ENCODE measurements around the gene SV2C. TPM values are rescaled to one million over a fixed set of nuclear protein-coding genes. Genes with fewer than 3 reads are reported as not detected.

Gene SV2C
- total RNA-seq, 1 experiment from 2014 or later, result not detected

DNA sequence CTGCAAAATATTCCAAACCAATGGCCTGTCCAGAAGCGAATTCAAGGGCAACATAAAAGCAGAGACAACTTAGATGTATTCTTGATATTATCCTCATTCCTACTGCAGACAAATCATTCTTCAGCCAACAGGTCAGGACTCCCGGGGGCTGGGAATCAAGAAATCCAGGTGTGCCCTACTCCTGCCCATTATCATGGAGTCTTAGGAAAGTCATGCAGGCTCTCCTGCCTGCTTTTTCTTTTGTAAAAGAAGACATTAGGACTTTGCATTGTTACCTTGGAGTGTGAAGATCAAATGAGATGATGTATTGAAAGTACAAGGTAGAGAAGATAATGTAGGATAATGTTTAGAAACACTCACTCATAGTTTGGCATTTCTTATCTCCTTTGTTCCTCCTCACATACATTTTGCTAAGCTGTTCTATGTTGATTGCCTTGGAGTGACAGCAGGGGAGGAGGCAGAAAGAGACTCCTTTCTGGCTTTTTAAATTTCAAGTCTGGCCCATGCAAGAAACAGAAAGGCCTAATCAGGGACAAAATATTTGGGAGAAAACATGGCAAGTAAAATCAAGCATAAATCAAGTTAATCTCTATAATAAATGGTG lies 113.8 kb downstream of the SV2C start:
- no peak for DNase-seq (ENCODE audit: extremely low read depth, low read depth)

DNA sequence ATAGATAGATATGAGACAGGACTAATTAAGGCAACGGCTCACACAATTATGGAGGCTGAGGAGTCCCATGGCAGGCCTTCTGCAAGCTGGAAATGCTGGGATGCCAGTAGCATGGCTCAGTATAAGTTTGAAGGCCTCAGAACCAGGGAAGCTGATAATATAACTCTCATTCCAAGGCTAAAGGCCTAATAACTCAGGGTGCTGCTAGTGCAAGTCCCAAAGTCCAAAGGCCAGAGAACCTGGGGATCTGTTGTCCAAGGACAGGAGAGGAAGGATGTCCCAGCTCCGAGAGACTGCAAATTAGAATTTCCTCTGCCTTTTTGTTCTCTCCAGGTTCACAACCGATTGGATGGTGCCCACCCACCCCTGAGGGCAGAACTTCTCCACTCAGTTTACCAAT lies 114.5 kb downstream of the SV2C start:
- no peak for DNase-seq (ENCODE audit: extremely low read depth, low read depth)

DNA sequence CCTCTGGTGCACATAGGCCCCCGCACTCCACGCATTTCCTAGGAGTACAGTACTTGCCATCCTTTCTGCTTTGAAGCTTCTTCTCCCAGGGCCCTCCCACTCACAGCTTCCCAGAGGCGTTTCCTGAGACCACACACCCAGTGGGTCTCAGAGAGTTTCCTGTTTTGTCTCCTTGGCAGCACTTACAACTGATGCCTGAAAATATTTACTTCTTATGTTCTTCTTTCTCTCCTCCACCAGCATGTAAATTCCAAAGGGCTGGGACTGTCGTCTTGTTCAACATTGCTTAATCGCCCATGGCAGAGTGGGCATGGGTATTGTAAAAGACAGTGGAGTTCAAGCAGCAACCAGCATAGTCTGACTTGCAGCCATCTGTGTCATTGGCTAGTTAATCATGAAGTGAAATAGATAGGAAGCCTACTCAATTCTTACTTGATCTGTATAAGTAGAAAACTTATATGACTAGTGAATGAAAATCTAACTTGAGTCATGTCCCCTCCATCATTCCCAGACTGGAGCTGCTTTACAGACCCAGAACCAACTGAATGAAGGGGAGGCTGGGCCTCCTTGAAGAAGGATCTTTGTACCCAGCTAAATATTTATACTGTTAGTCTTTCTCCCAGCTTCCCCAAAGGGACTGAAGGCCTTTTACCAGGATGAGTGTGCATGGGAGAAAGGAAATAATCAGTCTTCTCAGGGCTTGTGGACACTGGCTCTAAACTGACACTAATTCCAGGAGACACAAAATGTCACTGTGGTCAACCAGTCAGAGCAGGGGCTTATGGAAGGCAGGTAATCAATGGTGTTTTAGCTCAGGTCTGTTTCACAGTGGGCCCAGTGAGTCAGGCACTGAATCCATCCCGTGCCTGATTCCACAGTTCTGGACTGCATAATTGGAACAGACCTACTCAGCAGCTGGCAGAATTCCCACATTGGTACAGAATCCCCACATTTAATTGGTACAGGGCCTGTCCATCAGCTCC lies 116.4 kb downstream of the SV2C start:
- DNase-seq (ENCODE audit: extremely low read depth, low read depth), result no peak

DNA sequence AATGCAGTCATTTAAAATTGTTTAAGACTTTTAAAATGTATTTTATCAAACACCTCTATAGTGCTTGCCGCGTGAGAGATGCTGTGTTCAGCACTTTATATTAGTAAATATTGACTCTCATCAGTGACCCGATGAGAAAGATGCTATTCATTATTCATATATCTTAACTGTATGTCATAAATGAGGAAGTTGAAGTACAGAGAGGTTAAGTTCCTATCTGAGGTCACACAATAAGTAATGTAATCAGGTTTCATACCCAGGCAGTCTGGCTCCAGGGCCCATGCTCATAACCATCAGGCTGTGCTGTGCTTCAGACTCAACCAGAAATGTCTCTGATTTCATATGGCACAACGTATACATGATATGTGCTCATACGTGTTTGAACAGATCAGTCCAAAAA lies 119.0 kb downstream of the SV2C start:
- DNase-seq (ENCODE audit: extremely low read depth, low read depth), result no peak

DNA sequence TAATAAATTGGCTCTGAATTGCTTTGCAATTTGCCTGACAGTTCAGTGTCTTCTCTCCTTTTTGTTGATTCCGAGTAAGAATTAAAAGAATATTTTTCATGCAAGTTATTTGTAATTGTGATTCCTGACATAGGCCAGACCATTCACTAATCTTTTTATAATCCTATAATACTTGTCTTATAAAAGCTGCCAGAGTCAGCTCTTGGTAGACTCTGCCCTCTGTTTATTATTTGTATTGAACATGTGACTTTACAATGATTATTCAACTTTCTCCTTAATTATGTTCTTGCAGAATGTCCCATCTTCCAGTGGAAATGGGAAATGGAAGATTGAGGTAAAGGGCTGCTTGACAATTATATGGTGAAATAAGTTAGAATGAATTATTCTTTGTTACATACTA lies 121.0 kb downstream of the SV2C start:
- DNase-seq (ENCODE audit: extremely low read depth, low read depth), result no peak

DNA sequence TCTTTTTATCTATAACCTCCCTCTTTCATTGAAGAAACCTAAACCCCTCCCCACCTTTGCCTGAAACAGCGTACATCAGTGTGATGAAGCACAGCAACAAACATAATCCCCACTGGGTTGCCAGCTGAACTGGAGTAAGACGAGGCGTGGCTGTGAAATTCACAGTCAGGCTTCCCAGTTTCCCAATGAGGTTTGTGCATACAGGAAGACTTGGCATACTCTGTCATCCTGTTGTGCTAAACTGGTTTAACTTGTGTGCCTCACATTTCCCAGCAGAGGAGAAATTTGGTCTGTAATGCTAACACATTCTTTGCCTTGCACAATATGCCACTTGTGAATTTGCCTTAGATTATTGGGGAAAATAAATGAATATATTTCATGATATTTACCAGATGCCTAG lies 121.5 kb downstream of the SV2C start:
- DNase-seq (ENCODE audit: extremely low read depth, low read depth), result no peak

DNA sequence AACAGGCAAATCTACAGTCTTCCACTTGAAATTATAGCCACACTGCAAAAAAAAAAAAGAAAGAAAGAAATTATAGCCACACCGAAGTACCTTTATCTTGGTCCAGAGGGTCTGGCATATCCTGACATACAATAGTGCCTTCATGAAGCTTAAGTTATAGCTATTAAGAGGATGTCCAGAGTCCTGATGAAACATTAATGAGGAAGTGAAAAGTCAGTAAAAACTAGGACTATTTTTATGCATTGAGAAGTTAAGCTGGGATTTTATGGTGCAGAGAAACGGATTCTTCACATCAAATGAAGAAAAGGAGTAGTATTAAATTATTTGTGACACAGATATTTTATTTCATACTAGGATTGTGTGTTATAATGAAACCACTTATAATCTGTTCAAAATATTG lies 123.9 kb downstream of the SV2C start:
- no peak for DNase-seq (ENCODE audit: extremely low read depth, low read depth)

DNA sequence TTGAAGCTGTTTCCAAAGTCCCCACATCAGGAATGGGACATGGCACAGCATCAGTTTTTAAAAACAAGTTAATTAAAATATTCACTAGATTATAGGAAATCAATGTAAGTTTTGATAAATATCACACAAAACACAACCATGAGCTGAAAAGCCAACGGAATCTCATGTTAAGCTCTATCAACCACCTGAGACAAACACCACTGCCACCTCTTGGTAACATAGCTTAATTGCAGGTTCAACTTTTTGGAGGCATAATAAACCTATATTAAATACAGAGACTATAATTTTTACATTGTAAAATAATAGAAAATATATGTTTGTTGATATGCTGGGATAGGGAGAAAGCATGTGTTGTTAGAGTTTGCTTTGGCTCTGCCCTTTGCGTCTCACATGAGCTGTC lies 126.1 kb downstream of the SV2C start:
- no peak for DNase-seq (ENCODE audit: extremely low read depth, low read depth)

DNA sequence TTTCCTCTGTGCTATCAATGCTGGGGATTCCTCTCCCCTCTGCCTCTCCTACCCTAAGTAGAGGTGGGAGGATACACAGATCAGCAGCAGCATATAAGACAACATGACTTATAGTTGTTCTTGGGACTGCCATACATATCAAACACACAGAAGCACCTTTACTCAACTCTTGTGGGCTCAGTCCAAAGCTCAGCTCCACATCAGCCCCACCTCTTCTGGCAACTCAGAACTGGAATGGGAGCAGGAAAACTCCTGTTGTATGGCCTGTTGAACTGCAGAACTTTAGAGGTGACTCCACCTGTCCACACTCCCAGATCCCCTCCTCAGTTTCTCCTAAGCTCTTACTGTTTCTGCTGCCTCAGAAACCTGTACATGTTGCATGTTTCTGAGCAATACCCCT lies 127.8 kb downstream of the SV2C start:
- no peak for DNase-seq (ENCODE audit: extremely low read depth, low read depth)

DNA sequence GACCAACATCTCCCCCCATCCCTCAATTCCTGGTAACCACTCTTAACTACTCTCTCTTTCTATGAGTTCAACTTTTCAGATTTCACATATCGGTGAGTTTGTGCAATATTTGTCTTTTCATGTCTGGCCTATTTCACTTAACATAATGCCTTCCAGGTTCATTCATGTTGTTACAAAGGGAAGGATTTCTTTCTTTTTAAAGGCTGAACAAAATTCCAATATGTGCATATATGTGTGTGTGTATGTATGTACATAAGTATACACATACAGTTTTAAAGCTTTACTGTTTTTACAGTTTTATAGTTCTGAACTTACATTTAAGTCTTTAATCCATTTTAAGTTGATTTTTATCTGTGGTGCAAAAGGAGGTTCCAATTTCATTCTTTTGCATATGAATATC lies 130.7 kb downstream of the SV2C start:
- no peak for DNase-seq (ENCODE audit: extremely low read depth, low read depth)

DNA sequence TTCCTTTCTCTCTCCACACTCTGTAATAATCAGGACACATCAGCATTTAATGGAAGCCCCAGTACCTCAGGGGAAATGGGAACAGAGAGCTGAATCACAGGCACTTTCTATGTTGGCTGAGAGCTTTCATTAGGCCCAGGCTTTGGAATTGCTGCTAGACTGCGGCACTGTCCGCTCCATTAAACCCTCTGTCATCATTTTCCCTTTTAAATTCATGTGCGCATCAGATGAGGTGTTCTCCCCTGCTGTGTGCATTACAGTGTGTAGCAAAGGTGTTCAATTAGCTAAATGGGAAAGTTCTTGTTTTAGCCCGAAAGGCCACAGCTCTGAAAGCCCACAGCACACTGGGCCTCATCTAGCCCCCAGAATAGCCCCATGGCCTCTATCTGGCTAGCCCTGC lies 133.6 kb downstream of the SV2C start:
- DNase-seq (ENCODE audit: extremely low read depth, low read depth), result no peak

DNA sequence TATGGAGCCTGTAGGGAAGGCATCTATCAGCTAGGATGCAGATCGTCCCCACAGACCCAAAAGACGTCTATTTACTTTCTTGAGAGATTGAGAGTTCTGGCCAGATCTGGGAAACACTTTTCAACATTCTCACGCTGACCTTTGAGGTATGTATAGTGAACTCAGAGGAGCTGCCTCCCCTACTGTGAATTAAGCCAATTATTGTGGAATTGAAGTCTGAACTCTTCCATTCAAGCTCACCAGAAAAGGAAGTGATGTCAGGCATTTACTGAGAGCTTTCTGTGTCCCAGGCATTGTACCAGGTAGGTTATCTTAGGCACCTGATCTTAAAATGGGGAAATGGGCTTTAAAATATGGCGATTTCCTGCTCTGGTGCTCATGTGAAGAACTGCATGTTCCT lies 136.5 kb downstream of the SV2C start:
- DNase-seq (ENCODE audit: extremely low read depth, low read depth), result no peak

DNA sequence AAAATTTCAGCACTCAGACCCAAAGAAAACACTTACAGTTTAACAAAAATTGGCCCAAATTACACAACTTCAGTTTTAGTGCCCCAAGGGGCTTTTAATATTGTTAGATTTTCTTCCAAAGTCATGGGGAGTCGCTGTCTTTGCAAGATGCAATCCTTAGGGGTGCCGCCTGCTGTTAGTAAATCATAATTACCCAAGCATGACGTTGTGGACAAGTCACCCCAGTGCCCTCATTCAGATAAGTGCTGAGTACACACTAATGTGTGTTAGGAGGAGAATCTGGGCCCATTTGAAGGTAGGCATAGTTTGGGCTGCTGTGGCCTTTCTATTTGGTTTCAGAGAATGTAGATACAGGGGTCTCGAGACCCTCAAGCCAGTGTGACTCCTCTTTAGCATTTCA lies 138.1 kb downstream of the SV2C start:
- no peak for DNase-seq (ENCODE audit: extremely low read depth, low read depth)

DNA sequence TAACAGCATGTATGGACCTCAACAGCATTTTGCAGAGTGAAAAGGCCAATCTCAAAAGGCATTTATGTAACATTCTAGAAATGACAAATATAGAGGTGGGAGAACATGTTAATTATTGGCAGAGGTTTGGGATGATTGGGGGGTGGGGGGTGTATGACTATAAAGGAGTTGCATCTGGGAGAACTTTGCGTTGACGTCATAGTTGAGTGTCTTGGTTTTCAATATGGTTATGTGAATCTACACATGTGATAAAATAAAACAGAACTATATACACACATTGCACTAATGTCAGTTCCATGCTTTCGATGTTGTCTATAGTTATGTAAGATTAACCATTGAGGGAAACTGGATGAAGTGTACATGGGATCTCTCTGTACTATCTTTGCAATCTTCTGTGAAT lies 139.1 kb downstream of the SV2C start:
- no peak for DNase-seq (ENCODE audit: extremely low read depth, low read depth)

DNA sequence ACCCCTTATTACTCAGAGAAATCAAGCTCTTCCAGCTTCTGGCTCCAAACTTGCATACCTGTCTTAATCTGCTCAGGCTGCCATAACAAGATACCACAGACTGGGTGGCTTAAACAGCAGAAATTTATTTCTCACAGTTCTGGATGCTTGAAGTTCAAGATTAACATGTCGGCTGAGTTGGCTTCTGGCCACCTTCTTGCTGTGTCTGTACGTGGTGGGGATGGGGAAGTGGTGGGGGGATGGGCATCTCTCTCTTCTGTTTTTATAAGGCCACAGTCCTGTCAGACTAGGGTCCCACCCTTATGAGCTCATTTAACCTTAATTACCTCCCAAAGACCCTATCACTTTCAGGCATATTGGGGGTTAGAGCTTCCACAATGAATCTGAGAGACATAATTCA lies 140.5 kb downstream of the SV2C start:
- no peak for DNase-seq (ENCODE audit: extremely low read depth, low read depth)

DNA sequence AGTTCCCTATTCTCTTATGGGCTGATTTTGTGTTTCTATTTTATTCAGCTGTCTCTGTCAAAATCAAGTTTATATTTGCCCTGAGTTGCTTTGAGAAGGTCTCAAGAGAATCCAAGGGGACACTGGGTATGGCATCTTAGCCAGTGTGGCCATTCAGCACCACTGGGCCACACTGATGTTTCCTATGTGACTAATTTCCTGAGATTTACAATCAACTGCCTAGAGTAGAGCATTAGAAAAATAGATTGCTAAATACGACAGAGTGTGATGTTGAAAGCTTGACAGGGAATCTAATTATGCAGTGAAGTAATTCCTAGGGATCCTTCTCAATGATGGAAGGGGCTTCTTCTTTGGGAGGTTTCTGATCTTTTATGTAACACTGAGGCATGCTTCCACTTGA lies 141.7 kb downstream of the SV2C start:
- no peak for DNase-seq (ENCODE audit: extremely low read depth, low read depth)

DNA sequence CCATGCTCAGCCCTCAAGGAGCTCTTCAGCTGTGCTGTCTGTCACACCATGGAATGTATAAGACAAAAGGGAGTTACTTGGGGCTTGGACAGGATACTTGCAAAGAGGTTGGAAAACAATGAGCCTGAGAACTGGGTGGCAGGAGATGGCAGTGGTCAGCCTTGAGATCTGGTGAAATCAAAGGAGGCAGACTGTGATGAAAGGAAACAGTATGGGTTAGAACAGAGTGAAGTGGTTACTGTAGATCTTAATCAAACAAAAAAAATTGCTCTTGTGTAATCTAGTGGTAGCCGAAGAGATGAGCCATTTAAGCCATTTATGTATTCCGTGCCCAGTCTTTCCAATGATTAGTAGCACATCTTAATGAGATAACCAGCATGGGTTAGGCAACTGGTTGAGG lies 142.2 kb downstream of the SV2C start:
- DNase-seq (ENCODE audit: extremely low read depth, low read depth), result no peak

DNA sequence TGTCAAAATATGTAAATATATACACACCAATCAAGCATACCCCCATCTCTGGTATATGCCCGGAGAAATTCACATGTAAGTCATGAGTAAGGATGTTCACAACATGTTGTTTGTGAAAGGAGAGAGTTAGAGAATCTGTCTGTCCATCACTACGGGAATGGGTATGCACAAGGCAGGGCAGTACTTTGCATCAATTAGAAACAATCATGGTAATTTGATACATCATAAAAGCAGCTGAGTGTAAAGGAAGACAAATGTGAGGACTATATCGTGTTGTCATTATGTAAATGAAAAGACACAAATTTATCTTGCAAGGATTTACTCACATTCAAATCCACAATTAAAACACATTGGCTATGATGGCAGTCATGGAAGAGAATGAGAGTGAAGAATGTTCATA lies 146.7 kb downstream of the SV2C start:
- DNase-seq (ENCODE audit: extremely low read depth, low read depth), result no peak

DNA sequence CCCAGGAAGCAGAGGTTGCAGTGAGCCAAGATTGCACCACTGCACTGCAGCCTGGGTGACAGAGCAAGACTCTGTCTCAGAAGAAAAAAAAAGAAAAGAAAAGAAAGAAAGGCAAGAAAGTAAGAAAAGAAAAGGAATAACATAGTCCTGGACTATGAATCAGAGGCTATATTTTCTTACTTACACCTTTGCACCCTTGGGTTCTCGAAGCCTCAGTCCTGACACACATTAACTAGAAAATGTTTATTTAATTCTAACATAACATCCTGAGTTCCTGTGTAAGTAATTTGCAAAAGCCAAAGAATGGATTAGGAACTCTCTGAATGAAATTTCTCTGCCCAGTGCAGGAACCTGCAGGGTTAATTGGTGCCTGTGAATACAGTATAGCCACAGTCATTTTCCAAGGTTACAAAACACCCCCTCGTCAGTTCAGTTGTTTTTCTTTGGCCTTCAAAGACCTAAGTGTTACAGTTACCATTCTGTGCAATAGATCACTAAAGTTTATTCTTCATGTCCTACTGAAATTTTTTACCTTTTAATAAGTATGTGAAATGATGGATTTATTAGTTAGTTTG lies 147.6 kb downstream of the SV2C start:
- DNase-seq (ENCODE audit: extremely low read depth, low read depth), result no peak

DNA sequence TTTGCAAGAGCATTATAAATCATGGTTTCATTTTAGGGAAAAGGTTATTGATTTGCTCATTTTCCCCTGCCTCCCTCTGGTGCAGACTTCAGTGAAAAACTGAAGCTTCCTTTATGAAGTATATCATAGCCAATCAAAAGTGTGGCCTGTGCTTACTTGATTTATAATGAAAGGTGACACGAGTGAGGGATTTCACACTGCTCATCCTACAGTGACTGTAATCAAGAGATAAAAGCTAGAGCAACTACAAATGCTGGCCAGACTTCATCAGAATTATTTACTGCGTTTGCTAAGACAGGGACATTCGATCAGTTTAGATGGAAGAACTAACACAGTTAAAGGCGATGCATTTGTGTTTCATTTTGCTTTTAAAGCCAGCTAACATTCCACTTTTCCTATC lies 151.5 kb downstream of the SV2C start:
- no peak for DNase-seq (ENCODE audit: extremely low read depth, low read depth)

DNA sequence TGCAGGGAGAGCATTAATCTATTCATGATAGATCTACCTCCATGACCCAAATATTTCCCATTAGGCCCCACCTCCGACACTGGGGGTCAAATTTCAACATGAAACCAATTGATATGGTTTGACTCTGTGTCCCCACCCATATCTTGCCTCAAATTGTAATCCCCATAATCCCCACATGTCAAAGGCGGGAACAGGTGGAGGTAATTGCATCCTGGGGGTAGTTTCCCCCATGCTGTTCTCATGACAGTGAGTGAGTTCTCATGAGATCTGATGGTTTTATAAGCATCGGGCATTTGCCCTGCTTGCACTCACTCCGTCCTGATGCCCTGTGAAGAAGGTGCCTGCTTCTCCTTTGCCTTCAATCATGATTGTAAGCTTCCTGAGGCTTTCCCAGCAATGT lies 153.5 kb downstream of the SV2C start:
- no peak for DNase-seq (ENCODE audit: extremely low read depth, low read depth)

DNA sequence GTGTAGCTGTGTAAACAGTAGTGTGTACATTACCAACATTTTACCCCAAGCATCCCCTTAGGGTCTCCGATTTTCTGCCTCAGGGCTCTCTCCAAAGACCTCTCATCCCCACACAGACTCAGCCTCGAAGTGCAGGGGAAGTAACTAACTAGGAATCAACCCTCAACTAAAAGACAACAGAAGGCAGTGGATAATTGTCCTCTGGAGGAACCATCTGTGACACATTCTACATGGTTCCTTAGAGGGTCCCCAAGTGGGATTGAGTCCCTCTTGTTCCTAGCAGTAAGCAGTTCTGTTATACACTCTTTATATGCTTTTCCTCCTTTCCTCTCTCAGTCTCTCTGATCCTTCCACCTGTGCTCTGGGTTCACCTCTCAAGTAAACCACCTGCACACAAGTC lies 157.2 kb downstream of the SV2C start:
- no peak for DNase-seq (ENCODE audit: extremely low read depth, low read depth)

Data from NCI-H460 (cell line).